NCI-H2107 treated with DMSO at 0.1 percent for 48 hours (cell line): ENCODE results near the gene DDIAS.
"Not testable (repeated sequence)": the region's sequence is repeated elsewhere in the genome, so short reads cannot be mapped to it uniquely, and the experiment has no call there.

ENCODE experiments used
- DNase-seq: peaks from one replicate; lab custom pipeline; 2025; ENCODE audit not compliant: unreplicated experiment; lab: John Stamatoyannopoulos, UW

Gene DDIAS, protein sequence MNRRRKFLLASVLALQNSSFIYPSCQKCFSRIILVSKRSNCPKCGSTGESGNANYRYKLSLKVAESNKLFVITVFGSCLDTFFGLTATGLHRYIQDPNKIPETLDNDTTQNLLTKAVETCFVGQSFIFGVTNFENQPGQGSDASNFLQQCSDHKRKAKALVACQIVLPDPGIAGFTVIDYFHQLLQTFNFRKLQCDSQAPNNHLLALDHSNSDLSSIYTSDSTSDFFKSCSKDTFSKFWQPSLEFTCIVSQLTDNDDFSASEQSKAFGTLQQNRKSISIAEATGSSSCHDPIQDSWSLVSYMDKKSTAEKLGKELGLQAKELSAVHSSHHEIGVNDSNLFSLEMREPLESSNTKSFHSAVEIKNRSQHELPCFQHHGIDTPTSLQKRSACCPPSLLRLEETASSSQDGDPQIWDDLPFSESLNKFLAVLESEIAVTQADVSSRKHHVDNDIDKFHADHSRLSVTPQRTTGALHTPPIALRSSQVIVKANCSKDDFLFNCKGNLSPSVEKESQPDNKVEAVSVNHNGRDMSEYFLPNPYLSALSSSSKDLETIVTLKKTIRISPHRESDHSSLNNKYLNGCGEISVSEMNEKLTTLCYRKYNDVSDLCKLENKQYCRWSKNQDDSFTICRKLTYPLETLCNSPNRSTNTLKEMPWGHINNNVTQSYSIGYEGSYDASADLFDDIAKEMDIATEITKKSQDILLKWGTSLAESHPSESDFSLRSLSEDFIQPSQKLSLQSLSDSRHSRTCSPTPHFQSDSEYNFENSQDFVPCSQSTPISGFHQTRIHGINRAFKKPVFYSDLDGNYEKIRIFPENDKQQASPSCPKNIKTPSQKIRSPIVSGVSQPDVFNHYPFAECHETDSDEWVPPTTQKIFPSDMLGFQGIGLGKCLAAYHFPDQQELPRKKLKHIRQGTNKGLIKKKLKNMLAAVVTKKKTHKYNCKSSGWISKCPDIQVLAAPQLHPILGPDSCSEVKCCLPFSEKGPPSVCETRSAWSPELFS

DNA sequence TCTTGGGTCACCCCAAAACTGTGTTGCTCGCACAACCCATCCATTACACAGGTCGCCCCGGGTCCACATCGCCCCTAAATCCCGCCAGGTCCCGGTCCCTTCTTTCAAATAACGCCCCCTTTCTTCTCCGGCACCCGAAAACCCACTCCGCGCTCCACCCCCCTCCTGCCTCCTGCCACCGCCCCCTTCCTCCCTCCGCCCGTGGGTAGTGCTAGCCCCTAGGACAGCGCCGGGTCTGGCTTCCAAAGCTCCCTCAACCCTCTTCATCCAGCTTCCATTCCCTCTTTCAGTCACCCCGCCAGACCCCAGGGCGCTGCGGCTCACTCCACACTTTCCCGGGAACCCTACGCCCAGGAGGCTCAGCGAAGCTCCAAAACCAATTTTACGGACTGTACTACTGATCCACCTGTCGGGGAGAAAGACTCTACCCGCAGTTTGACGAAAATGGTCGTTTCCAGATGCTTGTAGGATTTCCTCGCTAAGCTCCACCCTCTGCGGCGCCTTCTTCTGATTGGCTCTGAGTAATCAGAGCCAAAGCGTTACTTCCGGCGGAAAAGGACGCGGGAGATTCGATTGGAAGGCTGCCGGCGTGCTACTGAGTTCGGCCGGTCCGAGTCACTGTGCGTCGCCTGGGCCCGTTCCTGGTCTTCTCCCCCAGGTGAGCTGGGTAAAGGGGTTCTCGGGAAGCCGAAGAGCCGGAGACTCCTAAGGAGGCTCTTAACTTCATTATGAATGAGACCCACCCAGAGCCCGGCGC is at the start of gene DDIAS:
TSS of gene DDIAS (plus strand) at position 572 of the 757 bp plus-strand sequence. CDS start 13,003 bp downstream, outside the sequence.
- peak; percentile 96 for DNase-seq

DNA sequence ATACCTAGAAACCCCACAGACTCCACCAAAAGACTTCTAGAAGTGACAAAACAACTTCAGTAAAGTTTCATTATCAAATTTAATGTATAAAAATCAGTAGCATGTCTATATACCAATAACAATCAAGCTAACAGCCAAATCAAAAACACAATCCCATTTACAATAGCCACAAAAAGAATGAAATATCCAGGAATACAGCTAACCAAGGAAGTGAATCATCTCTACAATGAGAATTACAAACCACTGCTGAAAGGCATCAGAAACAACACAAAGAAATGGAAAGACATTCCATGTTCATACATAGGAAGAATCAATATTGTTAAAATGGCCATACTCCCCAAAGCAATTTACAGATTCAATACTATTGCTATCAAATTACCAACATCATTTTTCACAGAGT is 47.3 kb upstream of the DDIAS start:
- DNase-seq = no peak

DNA sequence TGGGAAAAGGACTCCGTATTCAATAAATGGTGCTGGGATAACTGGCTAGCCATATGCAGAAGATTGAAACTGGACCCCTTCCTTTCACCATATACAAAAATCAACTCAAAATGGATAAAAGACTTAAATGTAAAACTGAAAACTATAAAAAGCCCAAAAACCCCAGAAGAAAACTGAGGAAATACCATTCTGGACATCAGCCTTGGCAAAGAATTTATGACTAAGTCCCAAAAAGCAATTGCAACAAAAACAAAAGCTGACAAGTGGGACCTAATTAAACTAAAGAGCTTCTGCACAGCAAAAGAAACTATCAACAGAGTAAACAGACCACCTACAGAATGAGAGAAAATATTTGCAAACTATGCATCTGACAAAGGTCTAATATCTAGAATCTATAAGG is 46.6 kb upstream of the DDIAS start:
- not testable (repeated sequence) for DNase-seq

DNA sequence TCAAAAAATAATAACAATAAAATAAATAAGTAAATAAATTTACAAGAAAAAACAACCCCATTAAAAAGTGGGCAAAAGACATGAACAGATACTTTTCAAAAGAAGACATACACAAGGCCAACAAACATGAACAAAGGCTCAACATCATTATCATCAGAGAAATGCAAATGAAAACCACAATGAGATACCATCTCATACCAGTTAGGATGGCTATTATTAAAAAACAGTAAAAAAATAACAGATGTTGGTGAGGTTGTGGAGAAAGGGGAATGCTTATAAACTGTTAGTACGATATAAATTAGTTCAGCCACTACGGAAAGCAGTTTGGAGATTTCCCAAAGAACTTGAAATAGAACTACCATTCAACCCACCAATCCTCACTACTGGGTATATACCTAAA is 45.9 kb upstream of the DDIAS start:
- no peak for DNase-seq

DNA sequence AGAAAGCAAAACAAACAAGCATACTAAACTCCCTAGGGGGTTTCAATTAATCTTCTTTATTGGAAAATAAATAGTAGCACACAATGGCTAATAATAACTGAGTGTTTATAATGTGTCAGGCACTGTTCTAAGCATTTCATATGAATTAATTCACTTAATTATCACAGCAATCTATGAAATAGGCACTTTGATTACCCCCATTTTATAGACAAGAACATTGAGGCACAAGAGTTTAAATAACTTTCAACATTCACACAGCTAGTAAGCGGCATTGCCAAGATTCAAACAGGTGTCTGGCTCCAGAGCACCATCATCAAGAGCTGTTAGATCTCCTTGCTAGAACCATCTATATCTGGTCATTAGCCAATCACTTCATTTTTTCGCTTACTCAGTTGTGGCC is 44.4 kb upstream of the DDIAS start:
- DNase-seq = no peak

DNA sequence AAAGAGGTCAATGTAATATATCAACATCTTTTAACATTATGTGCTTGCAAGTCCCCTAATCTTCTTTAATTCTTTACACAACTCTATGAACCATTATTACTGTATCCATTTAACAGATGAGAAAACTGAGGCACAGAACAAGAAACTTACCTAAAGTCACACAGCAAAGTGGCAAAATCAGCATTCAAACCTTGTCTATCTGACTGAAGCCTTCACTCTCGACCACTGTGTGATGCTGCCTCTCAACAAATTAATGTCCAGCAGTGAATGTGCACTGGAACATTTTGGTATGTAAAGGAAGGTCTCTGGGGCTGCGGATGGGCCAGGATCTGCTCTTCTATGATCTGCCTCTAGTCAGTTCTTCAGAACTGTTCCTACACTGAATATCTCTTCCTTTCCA is 43.4 kb upstream of the DDIAS start:
- no peak for DNase-seq

DNA sequence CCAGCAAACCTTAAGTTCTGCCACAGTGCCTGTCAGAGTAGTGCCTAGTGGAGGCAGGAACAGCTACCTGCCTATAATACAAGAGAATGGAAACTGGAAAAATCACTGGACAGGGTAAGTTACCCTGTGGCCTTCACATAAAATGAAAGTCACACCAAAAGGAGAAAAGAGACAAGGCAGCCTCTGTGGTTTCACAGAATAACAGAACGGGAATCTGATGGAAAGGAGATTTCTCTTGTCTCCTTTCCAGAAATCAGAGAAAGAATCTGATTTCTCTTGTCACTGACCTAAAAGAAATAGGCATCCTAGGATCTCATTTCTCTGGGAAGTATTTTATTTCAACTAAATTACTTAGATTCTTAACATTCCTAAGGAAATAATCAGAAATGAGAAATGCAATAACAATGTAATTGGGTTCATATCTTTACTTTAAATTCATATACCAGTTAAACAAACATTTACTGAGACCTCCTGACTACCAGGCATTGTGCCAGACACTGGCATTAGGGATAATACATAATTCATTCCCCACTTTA is 42.9 kb upstream of the DDIAS start:
- DNase-seq = no peak

DNA sequence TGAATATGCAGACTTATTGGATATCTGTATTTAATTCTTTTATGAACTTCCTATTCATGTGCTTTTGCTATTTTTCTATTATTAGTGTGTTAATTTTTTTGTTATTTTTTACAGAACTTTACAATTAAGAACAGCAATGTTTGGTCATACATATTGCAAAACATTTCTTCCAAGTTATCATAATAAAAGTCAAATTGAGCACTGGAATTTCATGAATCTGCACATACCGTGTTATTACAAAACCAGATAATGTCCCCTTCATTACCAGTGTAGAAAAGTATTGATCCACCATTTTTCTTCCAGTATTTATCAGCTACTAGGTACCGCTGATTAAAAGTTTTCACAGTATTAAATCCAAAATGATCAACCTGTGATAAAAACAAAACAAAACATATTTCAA is 41.8 kb upstream of the DDIAS start:
- DNase-seq = no peak

DNA sequence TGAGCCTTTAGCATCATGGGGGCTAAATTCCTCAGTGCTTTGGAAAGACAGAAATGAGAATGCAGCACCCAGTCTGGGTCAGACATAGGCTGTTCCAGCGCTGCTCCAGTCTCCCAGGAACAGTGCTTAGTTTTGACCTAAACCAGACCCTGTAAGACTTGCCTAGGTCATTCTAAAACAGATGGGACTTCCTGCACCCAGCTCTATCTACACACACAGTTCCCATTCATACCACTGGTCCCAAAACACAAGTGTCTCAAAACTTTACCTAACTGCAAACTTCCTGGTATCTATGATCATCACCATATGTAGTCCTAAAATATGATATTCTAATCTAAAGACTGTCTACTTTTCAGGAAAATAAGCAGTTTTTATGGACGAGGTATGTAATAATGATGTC is 39.2 kb upstream of the DDIAS start:
- no peak for DNase-seq

DNA sequence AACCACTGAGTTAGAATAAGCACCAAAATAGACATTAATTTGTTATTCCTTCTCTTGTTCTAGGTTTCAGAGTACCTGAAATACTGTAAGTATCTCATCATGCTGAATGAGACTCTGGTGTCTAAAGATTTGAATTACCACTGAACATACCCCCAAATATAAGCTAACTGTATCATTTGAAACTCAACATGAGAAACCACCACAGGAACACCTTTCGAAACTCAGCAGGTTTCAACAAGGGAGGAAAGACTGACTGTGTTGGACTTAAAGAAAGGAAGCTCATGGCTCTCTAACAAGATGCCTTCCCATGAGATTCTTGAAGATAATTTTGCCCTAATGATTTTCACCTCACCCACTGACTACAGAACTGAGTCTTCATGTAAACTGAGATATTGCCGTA is 38.3 kb upstream of the DDIAS start:
- no peak for DNase-seq

DNA sequence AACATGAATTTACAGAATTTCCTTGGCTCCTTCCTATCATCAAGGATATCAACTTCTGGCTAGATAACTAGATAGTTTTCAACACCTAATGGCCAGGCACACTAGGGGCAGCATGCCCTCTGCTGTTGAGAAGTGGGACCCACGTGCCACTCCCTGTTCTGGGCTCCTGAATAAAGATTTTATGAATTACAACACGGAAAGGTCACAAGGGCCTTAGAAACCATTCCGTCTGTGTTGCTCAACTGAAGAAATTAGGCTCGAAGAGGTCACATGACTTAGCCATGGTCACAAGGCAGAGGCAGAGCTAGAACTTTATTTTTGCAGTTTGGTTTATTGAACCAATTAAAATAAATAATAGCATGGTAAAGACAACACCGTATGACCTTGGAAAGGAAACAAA is 37.3 kb upstream of the DDIAS start:
- DNase-seq = peak; percentile 29

DNA sequence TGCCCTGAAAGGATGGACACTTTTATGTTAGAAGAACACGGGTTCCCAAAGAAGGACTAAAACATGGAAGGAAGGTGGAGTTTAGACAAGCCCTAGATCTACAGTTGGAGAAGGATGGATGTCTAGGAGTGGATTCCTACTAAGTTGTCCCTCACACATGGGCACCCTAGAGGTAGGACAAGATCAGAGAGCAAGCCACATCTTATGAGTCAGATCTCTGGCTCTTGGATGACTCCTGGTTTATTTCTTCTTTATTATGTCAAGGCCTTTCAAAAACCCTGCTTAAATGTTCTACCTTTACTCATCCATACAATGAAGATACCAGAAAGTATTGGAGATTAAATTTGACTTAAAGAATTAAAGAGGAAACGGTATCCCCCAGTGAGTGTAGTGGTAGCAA is 35.7 kb upstream of the DDIAS start:
- no peak for DNase-seq

DNA sequence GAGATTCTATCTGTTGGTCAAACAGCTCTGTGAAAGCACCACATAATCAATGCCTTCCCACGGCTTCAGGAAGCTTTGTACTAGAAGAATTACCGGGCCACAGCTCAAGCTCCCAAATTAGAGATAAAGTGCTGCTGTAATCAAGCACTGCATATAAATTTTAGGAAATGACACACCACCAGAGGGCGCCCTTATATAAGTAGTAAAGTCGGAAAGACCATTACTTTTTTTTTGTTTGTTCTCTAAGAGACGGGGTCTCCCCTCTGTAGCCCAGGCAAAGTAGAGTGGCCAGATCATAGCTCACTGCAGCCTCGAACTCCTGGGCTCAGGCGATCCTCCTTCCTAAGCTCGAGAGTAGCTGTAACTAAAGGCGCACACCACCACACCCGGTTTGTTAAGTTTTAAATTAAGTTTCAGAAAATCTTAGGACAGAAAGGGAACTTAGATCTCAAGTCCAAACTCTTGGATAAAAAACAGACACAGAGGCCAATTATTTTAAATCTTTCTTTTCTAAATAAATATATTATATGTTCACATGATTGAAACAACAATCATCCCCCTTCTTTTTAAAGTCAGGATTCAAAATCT is 33.9 kb upstream of the DDIAS start:
- DNase-seq = peak; percentile 56

DNA sequence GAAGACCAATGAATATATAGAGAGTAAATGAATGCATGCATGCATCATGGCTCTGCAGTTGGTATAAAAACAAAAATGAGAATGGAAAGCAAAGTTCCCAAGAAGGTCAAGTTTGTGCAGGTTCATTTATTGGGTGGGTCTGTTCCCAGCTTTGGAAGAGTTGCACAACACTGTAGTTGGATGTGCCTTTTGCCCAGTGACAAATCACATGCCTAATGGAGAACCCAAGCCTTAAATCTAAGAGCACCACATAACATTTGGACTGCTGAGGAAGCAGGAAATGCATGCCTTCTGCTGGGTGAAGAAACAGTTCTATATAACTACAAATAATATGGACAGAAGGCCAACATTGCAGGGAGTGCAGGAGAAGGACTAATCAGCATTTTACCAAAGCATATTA is 31.9 kb upstream of the DDIAS start:
- DNase-seq = no peak

DNA sequence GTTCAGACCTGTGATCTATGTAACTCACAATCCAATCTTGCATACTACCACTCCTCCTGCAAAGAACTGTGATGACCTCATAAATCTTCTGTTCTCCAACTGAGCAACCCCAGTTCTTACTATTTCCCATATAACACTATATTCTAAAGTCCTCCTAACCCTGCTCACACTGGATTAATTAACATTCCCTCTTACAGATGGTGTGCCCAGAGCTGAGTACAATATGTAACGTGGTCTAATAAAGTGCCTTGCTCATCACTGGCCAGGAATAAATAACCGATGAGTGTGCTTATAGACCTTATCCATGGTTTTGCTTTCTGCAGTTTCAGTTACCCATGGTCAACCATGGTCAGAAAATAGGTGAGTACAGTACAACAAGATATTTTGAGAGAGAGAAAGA is 29.9 kb upstream of the DDIAS start:
- DNase-seq = no peak

DNA sequence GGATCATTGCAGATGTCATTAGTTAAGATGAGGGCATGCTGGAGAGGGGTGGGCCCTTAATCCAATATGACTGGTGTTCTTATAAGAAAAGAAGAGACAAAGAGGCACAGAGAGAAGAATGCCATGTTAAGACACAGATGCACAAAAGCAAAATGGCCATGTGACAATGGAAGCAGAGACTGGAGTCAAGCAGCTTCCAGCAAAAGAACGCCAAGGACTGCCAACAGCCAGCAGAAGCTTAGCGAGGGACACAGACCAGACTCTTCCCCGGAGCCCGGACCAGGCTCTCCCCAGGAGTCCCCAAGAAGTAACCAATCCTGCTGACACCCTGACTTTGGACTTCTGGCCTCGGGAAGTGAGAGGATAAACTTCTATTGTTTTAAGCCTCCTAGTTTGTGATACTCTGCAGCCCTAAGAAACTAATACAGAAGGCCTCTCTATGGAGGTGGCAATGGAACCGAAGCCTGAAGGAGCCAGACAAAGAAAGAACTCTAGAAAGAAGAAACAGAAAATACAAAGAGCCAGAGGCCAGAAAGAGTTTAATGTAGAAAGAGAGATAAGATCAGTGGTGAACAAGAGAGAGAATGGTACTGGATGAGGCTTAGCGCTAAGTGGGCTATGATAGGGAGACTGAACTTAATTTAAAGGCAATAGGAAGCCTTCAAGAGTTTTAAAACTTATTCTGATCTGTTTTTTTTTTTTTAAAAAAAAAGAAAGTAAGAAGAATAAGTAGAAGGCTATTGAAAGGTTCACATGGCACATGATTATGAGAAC is 29.0 kb upstream of the DDIAS start:
- no peak for DNase-seq

DNA sequence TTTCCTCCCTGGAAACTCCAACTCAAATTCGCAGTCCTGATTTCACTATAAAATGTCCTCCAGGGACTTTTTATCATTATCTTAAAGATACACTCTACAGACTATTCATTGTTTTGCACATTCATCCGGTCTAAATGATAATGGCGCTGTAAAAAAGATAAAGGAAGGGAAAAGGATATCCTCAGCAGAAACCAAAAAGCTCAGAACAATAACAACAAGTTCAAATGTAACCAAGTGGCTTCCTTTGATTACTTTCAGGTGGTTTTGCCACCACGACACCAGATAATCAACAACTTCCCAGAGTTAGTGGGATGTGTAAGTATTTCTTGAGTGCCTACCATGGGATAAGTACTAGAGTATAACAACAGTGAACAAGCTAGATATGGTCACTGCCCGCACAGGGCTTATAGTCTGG is 27.6 kb upstream of the DDIAS start:
- DNase-seq = no peak

DNA sequence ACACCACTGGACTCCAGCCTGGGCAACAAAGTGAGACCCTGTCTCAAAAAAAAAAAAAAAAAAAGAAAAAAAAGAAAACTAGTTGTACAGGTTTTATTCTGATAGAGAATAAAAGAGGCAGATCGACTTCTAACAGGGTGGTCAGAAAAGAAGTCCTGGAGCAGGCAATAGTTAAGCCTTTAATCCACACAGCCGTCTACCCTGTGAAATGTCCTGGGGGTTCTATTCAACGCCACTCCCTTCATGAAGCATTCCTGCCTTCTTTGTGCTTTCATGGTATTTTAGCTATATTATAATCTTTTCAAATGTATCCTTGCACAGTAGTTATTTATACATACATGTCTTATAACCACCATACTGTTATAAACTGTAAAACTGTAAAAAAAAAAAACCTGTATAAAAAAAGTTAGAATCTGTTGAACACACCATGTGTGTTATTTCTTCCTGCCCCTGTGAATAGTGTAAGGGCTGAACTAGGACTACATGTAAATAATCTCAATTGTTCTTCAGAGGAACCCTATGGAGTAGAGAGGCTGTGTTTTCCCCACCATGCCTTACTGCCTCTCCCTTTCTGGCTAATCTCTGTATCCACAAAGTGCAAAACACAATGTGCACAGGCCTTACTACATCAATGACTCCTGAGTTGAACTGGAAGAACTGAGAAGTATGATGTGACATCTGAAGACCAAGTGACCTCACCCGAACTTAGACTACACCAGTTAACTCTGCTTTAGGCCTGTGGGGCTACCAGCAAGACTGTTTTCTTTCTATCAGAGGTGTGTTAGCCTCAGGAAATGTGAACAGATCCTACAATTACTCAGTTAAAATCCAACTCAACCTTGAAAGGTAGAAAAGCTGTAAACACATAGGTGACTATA is 26.7 kb upstream of the DDIAS start:
- DNase-seq = no peak

DNA sequence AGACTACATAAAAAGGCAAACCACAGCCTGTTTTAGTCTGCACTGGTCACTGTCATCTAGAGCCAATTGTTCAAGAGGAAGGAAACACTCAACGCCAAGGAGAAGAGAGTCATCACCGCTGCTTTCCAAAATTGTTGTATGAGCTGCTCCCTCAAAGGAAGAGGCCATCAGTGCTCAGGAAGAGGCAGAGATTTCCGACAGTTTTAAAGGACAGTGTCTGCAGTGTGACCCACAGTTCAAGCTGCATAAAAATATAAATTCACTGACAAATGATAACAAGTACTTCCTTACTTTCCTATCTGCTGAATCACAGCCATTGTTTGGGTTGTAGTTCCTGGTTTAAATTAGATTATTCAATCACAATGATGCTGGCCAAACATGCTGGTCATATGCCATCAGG is 17.7 kb upstream of the DDIAS start:
- DNase-seq = no peak
